Transverse colon (tissue), 3 donors: ENCODE data around the gene SSTR5.

Experiments used
- CTCF ChIP-seq, 5 experiments: fragments of 200-600 bp in 3 of 5; fragments of 450-650 bp in 2 of 5; sonication (generic) in 3 of 5; IDR thresholded peaks; 1 replicate in 2 of 5; 2 replicates in 3 of 5; pipeline ENCODE4 v1.5.1; 2016 to 2017; ENCODE audit warnings: antibody characterized with exemption in 5 of 5, inconsistent platforms in 3 of 5, mild to moderate bottlenecking in 2 of 5, moderate library complexity in 1 of 5
- EP300 ChIP-seq: sonication (generic); formaldehyde crosslinking; IDR thresholded peaks from one replicate; pipeline ENCODE4 v1.6.1; 2017; ENCODE audit warnings: antibody characterized with exemption, low read depth
- POLR2A ChIP-seq: fragments of 450-650 bp; IDR thresholded peaks from one replicate; pipeline ENCODE4 v1.6.1; 2016; ENCODE audit warnings: antibody characterized with exemption, mild to moderate bottlenecking, moderate library complexity

GRCh38 chr16:1095450-1096168 is 23.1 kb downstream of the SSTR5 start:
- no peak for TF ChIP-seq CTCF (IDR thresholded peaks at IDR 0.05)
- no peak for TF ChIP-seq EP300
- TF ChIP-seq POLR2A: no peak
